DMS53 treated with DMSO at 0.1 percent for 48 hours (cell line): Measurements from ENCODE around the gene MICAL3.
"Not testable (repeated sequence)": the region's sequence is repeated elsewhere in the genome, so short reads cannot be mapped to it uniquely, and the experiment has no call there.

Source experiments
- DNase-seq: peaks from one replicate; lab custom pipeline; 2025; ENCODE audit not compliant: unreplicated experiment; lab: John Stamatoyannopoulos, UW

The MICAL3 gene

DNA sequence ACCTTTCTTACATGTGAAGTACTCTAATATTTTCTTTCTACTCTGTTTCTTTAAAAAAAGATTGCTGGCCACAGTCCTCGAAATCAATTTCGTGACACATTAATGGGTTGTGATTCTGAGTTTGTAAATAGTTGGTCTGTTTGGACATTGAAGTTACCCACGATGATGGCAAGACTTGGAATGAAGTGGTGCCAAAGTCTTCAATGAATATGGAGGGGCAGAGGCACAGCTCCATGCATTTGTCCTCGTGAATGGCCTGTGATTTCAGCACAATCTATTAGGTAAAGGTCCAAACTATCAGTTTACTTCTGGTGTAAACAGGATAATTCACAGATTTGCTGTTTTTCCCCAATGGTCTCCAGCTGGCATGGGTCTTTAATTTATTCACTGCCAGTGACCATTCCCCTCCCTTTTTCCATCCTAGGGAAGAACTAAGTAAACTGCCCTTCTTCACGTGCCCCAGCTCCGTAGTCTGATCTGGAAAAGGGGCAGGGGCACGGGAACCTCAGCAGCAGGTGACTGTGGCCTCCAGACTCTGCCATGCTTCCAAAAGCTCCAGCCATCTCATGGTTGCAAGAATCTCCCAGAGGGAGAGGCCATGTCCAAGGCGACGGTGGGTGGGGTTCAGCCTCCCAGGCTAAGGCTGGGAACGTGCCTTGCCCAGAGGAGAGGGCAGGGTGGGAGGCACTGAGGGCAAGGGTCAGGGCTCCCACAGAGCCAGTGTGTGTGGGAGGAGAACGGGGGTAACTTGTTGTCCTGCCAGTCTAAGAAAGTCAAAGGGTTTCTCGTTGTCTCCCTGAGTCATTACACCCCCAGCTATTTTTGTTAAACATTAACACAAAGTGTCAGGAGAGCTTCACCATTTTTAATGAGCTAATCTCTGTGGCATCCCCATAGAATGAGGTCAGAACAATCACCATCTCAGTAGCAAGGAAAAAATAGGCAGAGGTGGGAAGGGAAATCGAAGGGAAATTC lies 36.6 kb upstream of the MICAL3 start:
- peak; percentile 83 for DNase-seq

DNA sequence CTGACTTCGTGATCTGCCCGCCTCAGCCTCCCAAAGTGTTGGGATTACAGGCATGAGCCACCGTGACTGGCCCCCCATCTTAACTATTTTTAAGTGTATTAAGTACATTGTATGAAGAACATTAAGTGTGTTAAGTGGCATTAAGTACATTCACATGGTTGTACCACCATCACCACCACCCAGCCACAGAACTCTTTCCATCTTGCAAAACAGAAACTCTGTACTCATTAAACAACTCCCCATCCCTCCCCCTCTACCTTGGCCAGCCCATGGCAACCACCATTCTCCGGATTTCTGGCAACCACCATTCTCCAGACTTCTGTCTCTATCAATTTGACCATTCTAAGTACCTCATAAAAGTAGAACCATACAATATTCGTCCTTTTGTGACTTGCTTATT lies 35.6 kb upstream of the MICAL3 start:
- DNase-seq = no peak

DNA sequence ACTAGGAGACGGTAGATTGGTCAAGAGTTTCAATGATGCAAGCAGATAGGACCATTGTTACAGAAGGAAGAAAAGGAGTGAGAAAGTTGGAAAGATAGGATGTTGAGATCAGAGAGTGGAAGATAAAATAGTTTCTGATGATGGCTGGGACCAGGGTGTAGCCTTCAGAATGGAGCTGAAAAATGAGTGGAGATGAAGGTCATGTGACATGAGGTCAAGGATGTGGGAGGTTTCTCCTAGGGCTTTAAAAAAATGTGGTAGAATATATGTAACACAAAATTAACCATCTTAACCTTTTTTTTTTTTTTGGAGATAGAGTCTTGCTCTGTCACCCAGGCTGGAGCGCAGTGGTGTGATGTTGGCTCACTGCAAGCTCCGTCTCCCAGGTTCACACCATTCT lies 35.1 kb upstream of the MICAL3 start:
- no peak for DNase-seq

DNA sequence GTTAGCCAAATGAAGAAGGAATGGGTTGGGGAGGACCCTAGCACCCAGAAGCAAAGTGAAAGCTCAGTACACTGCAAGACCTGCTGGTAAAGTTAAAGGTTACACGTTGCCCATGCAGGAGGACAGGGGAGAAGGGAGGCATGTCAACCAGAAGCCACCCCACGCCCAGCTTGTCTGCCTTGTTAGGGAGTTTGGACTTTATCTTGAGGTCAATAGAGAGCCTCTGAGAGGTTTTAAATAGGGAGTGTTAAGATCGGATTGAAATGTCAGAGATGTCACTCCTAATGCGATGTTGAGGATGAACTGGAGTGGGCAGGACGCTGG lies 34.7 kb upstream of the MICAL3 start:
- no peak for DNase-seq

DNA sequence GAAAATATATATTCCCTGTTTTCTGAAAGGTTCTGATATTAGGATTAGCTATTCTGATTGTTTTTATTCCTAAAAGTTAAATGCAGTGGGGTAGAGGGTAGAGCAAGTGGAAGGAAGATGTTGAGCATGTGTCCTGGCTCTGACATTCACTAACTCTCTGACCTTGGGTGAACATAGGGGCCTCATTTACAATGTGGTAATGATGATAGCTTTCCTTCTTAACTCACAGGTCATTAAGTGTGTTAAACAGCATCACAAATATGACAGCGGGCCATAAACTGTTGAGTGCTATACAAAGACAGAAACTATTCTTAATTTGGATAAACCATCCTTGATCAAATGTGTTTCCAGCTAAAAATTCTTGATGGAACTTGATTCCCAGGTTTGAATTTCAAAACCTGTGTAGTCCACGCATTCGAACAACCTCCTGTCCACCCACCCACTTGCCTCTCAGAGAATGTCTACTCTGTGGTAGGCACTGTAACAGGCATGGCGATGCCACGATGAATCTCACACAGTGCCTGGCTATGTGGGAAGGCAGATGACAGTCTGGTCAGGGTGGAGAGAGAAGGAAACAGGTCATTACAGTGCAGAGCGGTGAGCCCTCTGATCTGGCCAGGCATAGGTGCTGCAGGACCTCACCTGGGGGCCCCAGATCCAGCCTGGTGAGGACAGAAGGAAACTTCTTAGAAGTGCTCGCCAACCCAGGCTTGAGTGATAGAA lies 34.2 kb upstream of the MICAL3 start:
- no peak for DNase-seq

DNA sequence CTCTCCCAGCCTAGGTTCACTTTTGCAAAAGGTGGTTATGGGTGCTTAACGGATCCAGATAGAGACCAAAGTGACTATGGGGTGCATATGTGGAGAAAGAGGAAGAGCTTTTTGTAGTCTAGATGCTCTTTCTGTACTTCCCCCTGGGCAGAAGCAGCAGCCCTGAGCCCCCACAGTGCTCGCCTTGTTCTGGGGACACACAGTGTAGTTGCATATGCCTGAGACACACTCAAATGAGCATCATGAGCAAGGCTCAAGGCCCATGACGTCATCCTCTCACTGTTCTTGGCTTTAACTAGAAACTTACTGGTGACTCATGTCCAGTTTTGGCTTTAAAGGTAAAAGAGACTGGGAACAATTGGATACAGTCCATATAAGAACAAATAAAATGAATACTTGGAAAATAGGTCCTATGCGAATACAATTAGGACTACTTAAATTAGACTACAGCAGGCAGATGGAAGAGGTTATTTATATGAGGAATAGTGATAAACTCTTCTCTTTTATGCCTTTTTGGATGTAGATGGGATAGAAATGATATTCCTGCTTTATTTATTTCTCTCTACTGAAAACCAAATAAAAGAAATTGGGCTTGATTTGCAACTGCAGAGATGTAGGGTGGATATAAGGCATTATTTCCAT lies 33.3 kb upstream of the MICAL3 start:
- DNase-seq = peak; percentile 24

DNA sequence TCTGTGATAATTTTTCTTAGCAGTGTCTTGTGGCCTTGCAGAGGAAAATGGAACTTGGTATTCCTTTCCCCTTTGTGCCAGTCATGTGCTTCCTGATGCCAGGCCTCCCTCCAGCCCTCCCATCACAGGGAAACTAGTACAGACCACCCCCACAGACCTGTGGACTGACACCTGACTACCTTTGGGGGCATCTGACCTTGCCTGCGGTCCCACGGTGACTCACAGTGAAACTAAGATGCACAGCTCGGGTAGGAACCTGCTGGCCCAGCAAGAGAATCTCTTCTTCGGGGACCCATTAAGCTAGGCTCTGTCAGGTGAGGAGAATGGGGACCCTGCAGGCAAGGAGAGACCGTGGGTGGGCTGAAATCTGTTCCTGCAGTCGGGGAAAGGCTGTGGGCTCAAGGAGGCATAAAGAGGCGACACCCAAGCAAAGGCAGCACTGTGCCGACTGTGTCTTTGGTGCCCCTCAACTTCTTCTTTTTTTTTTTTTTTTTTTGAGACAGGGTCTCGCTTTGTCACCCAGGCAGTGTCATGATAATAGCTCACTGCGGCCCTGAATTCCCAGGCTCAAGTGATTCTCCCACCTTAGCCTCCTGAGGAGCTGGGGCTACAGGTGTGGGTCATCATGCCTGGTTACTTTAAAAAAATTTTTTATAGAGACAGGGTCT lies 32.6 kb upstream of the MICAL3 start:
- no peak for DNase-seq

DNA sequence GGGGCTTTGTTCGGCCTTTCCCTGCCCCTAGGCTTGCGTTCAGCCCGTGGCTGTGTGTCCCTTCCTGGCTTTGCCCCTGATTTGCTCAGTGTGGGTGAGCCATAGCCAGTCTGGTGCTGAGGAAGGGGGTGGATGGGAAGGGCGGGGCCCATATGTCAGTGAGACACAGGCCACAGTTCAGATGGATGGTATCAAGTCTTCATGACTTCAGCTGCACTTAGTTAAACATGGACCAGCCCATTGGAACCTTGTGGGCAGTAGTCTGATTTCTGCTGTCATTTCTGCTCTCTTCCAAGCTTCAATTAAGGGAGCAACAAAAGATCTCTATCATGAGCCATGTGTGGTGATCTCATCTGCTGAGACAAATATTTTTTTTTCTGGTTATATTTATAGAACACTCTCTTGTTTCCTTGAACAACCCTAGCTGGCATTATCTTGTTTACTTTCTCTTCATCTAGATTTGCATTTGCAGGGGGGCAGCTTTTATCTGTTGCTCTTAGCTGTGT lies 31.9 kb upstream of the MICAL3 start:
- peak; percentile 73 for DNase-seq

DNA sequence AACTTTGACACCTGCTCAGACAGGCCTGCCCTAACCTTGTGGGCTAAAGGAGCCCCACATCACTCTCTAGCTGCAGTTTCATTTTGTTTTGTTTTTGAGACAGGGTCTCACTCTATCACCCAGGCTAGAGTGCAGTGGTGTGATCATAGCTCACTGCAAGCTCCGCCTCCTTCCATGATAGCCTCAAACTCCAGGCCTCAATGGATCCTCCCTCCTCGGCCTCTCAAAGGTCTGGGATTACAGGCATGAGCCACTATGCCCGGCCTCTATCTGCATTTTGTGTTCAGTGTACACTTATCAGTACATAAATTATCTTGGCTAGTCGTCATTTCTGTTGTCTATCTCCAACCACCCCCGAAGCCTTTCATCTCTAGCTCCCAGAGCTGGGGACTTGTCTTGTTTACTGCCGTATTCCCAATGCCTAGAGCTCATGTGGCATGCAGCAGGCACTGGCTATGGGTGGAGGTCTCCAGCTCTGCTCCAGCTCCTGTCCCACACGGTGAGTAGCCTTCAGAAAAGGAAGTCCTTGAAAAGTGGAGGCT lies 31.3 kb upstream of the MICAL3 start:
- no peak for DNase-seq

DNA sequence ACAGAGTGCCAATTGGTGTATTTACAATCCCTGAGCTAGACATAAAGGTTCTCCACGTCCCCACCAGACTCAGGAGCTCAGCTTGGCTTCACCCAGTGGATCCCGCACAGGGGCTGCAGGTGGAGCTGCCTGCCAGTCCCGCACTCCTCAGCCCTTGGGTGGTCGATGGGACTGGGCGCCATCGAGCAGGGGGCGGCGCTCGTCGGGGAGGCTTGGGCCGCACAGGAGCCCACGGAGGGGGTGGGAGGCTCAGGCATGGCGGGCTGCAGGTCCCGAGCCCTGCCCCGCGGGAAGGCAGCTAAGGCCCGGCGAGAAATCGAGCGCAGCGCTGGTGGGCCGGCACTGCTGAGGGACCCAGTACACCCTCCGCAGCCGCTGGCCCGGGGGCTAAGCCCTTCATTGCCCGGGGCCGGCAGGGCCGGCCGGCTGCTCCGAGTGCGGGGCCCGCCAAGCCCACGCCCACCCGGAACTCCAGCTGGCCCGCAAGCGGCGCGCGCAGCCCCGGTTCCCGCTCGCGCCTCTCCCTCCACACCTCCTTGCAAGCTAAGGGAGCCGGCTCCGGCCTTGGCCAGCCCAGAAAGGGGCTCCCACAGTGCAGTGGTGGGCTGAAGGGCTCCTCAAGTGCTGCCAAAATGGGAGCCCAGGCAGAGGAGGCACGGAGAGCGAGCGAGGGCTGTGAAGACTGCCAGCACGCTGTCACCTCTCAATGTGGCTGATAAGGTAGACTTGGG lies 29.0 kb upstream of the MICAL3 start:
- DNase-seq = not testable (repeated sequence)

DNA sequence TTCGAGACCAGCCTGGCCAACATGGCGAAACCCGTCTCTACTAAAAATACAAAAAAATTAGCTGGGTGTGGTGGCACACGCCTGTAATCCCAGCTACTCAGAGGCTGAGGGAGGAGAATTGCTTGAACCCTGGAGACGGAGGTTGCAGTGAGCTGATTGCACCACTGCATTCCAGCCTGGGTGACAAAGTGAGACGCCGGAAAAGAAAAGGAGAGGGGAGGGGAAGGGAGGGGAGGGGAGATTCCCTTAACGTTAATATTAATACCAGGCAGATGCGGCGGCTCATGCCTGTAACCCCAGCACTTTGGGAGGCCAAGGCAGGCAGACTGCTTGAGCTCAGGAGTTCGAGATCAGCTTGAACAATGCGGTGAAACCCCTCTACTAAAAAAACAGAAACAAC lies 26.8 kb upstream of the MICAL3 start:
- not testable (repeated sequence) for DNase-seq

DNA sequence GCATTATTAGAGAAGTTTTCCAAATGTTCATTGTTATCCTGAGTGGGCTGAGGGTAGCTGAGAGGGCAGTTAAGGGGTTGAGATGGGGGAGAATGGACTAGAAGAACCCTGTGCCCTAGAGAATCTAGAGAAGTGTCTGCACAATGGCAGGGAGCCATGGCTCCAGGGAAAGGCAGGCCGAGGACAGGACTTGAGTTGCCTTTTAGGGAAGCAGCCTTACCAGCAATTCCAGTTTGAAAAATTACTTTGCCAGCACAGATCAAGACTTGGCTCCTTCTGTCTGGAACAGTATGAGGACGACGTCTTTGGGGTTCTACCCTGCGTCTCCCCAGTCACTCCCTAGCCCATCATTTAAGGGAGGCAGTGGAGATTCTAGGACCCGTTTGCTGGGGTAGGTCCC lies 25.7 kb upstream of the MICAL3 start:
- DNase-seq = no peak

DNA sequence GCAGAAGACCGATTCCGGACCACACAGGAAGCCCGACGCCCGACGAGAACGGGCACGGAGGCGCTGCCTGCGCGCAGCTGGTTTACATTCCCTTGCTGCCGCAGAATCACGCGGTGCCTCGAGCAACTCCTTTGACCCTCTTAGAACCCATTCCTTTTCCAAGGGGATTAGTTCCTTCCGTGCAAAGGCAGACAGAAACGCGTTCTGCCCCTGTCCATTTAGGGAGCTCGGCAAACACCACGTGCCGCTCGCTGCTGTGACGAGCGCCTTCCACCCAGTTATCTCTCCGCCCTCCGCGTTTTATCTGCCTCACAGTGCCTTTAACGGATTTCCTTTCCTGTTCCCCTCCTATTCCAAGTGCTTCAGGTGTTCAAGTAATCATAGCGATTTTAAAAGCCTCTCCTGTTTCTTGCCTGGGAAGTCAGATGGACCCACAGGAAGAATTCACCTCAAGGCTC lies 24.1 kb upstream of the MICAL3 start:
- no peak for DNase-seq

DNA sequence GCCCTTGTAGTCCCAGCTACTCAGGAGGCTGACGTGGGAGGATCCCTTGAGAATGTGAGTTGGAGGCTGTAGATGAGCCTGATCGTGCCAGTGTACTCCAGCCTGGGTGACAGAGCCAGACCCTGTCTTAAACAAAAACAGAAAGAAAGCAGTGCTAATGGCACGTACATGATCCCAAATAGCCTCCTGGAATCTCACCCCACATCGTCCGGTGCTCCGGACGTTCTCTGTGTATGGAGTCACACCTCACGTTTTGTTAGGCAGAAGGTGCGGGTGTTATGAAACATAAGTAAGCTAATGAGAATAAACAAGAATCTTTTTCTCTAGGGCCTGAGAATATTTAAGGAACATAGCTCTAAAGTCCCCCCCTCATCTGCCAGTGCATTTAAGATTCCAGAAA lies 23.7 kb upstream of the MICAL3 start:
- DNase-seq = no peak

DNA sequence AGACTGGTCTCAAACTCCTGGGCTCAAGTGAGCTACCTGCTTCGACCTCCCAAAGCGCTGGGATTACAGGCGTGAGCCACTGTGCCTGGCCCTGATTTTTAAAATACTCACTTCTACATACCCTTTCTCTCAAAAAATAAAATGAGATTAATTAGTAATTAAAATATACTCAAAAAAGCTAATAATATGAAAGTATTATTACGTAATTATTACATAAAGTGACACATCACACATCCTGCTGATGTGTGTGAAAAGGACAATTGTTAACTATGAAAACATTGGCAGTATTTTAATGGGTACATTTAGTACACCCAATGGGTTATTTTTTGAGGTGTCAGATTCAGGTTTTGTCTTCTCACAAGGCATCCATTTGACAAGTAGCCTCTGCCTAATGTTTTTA lies 21.4 kb upstream of the MICAL3 start:
- no peak for DNase-seq

DNA sequence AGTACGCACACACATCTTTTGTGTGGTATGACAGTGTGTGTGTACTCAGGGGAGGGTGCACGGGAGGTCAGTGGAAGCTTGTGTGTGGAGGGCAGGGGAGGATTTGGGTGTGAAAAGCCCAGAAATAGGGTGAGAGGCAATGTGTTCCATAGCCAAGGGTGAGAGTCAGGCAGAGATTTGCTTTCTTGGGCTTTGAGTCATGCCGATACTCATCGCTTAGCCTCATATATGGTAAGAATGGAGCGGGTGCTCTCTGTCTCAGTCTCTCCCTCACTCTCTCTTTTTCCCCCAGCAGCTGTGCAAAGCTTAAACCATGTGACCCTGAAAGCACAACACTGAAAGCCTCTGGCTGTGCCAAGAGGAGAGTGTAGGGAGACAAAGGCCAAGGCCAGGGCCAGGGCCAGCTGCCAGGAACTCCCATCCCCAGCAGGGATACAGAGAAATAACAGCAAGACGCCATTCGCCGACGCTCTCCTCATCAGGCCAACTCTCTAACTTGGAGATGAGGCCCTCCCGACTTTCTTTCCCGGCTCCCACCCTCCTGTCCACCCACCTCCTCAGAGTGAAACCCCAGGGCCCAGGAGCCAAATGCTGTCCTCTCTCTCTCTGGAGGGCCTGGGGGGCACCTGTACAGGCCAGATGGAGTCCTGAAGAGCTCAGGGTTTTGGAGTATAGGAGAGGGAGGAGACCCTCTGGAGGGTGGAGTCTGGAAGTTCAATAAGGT lies 20.3 kb upstream of the MICAL3 start:
- peak; percentile 91 for DNase-seq

DNA sequence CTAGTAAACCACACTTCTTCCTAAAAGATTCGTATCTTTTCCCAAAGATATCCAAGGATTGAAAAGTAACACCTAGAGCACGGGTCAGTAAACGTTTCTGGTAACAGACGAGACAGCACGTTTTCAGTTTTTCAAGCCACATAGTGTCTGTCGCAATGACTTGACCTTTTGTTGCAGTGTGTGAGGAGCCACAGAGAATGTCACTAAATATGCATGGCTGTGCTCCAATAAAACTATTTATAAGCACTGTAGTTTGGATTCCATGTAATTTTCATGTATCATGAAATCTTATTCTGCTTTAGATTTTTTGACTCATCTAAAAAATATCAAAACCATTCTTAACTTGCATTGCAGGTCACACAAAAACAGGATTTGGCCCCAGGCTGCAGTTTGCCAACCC lies 18.3 kb upstream of the MICAL3 start:
- DNase-seq = no peak

DNA sequence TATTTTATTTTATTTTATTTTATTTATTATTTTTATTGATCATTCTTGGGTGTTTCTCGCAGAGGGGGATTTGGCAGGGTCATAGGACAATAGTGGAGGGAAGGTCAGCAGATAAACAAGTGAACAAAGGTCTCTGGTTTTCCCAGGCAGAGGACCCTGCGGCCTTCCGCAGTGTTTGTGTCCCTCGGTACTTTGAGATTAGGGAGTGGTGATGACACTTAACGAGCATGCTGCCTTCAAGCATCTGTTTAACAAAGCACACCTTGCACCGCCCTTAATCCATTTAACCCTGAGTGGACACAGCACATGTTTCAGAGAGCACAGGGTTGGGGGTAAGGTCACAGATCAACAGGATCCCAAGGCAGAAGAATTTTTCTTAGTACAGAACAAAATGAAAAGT lies 16.5 kb upstream of the MICAL3 start:
- not testable (repeated sequence) for DNase-seq

DNA sequence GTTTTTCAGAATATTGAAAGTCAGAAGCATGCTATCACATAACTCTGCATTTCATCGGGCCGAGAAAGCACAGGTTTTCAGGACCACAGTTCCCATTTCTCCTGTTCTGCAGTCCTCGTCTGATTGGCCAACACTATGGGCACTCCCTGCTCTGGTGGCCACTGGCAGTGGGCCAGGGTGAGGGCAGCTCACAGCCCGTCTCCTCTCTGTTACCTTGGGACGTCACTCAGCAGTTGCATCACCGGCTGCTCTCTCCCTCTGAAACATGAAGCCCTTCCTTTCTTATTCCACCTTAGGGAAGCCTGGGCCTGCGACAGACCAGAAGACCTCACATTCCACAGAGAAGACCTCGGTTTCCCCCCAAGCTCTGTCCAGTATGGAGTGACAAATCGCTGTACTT lies 11.4 kb upstream of the MICAL3 start:
- DNase-seq = no peak
